Activated naive CD4-positive, alpha-beta T cell treated with anti-CD3 and anti-CD28 coated beads, Interleukin-2, amount 10 ng/mL, durations not matched to agents 7 days and 5 days (primary cell): ENCODE data around the gene SYCE3.

Experiments used
- CTCF ChIA-PET: fragments of 350-600 bp; sonication (Branson Sonifier 250); formaldehyde crosslinking; loops from one replicate; lab custom pipeline; 2021; ENCODE audit warnings: antibody characterized with exemption; lab: Charles Lee
- DNase-seq: peaks from one replicate; pipeline ENCODE4 v3.0.0-alpha.2; 2020
- H3K27ac Mint-ChIP-seq: one replicate; pipeline ENCODE4 v1.8.0; 2021; ENCODE audit warnings: mild to moderate bottlenecking, moderate library complexity, mixed read lengths
- H3K27me3 Mint-ChIP-seq: one replicate; pipeline ENCODE4 v1.8.0; 2021; ENCODE audit warnings: mild to moderate bottlenecking, mixed read lengths
- H3K36me3 Mint-ChIP-seq: one replicate; pipeline ENCODE4 v1.8.0; 2021; ENCODE audit warnings: mixed read lengths
- H3K4me1 Mint-ChIP-seq: one replicate; pipeline ENCODE4 v1.8.0; 2021; ENCODE audit warnings: mixed read lengths
- H3K4me3 Mint-ChIP-seq: one replicate; pipeline ENCODE4 v1.8.0; 2021; ENCODE audit warnings: mild to moderate bottlenecking, moderate library complexity, mixed read lengths
- H3K9me3 Mint-ChIP-seq: one replicate; pipeline ENCODE4 v1.8.0; 2021; ENCODE audit warnings: mixed read lengths

SYCE3 gene

DNA sequence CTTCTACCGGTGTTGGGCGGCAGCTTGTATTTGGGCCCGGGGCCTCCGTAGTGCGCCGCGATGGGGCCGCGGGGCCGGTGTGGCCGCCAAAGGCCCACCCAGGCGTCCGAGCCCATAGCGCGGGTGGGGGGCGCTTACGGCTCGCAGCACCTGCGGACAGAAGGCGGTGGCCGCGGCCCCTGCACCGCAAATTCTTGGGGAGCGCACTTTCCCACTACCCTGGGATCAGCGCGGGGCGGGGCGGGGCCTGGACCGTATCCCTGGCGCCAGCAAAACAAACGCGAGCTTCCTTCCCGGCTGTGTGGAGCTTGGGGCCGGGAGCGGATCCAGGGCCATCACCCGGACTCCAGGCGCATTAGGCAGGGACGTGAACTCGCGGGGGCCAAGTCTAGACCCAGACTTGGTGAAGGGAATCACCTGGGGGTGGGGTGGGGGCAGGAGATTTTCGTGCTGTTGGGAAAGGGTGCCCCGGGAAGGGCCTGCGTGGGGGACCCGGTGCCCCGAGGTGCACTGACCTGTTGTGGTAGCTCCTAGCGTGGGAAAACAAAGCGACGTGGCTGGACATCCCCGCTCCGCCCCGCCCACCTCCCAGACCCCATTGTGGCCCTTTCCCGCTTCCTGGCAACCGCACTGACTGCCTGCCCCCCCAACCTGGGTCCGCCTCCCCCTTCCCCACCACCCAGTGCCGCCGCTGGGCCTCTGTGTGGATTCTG, 30.6 kb downstream of the SYCE3 start:
- peak overlapping the region; percentile 98 for H3K27ac Mint-ChIP-seq
- DNase-seq = peak; percentile 44
- CTCF ChIA-PET = interaction anchor here (1.1 to 1.3 kb wide), 2 partner anchors 9 to 10 kb away, joined by 4 to 5 read pairs; no protein-coding TSS in a partner anchor
- H3K27me3 Mint-ChIP-seq = peaks cover 3% of the 10 kb centered on the region
- H3K36me3 Mint-ChIP-seq = no peaks in the 10 kb centered on the region
- peaks cover 56% of the 10 kb centered on the region for H3K4me1 Mint-ChIP-seq
- H3K4me3 Mint-ChIP-seq = peak overlapping the region; percentile 93
- H3K9me3 Mint-ChIP-seq = no peaks in the 10 kb centered on the region

DNA sequence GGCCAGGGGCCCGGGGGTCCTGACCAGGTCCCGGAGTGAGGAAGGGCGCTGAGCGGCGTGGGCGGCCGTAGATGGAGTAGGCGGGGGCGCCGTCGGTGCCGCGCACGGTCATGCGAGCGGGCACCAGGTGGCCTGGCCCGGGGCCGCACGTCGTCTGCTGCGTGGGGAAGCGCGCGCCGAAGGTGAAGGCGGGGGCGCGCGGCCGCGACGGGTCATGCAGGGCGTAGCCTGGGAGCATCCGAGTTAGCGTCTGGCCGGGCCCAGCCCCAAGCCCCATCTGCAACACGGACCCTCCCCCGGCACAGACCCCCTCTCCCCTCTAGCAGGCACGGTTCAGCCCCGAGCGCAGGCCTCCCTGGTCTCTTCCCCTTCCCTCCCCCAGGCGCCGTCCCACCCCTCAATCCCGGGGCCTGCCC, 31.2 kb downstream of the SYCE3 start:
- Mint-ChIP-seq H3K27ac (peak overlapping the region; percentile 98), H3K27me3 (peaks cover 3% of the 10 kb centered on the region), H3K9me3 (no peaks in the 10 kb centered on the region), H3K4me3 (peak overlapping the region; percentile 93), H3K36me3 (no peaks in the 10 kb centered on the region), H3K4me1 (peaks cover 58% of the 10 kb centered on the region)
- CTCF ChIA-PET = interaction anchor here (1.1 to 1.3 kb wide), 2 partner anchors 9 to 11 kb away, joined by 4 to 5 read pairs; no protein-coding TSS in a partner anchor
- DNase-seq = peak; percentile 82

DNA sequence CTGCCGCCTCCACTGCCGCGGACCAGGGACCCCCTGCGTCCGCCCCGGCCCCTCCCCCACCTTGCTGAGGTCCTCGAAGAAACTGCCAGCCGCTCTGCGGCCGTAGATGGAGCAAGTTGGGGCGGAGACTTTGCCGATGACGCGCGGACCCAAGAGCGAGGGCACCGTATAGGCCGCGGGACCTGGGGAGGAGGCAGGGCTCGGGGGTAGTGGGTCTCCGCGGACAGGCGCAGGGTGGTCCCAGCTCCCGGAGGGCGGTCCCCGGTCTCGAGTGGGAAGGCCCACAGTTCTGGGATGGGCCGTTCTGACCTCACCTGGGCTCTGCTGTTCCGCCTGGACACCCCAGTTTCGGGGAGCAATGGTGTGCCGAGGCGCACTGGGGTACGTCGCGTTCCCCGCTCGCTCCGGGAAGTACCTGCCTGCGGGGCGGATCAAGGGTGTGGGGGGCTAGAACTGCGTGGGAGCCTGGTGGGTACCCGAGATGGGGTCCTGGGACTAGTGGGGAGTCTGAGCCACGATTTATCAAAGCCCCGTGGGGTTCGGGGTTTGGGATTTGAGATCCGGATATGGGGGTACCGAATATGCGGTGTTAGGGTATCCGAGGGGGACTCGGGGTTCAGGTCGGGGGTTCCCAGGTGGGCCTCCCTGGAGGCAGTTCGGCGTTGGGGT, 31.7 kb downstream of the SYCE3 start:
- Mint-ChIP-seq H3K9me3 (no peaks in the 10 kb centered on the region), H3K36me3 (no peaks in the 10 kb centered on the region), H3K4me1 (peaks cover 53% of the 10 kb centered on the region), H3K4me3 (peak overlapping the region; percentile 93), H3K27ac (peak overlapping the region; percentile 98), H3K27me3 (peaks cover 3% of the 10 kb centered on the region)
- CTCF ChIA-PET = interaction anchor here (1.1 to 1.3 kb wide), 2 partner anchors 10 to 12 kb away, joined by 4 to 5 read pairs; no protein-coding TSS in a partner anchor
- peak; percentile 92 for DNase-seq

DNA sequence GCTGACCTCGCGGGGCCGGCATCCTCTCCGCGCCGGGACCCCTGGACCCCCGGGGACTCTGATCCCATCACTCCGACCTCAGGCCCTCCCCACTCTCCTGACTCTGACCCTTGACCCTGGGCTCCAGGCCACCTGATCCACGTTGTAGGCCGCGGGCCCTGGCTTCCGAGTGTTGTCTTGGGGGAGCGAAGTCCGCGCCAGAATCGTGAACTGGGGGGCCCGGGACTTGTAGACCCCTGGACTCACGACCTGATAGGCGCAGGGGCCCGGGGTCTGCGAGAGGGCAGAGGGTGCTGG, 32.2 kb downstream of the SYCE3 start:
- peak overlapping the region; percentile 98 for H3K27ac Mint-ChIP-seq
- H3K27me3 Mint-ChIP-seq = peaks cover 3% of the 10 kb centered on the region
- no peak for DNase-seq
- CTCF ChIA-PET = no interaction called here
- peak overlapping the region; percentile 93 for H3K4me3 Mint-ChIP-seq
- H3K4me1 Mint-ChIP-seq = peaks cover 52% of the 10 kb centered on the region
- H3K9me3 Mint-ChIP-seq = no peaks in the 10 kb centered on the region
- H3K36me3 Mint-ChIP-seq = no peaks in the 10 kb centered on the region

DNA sequence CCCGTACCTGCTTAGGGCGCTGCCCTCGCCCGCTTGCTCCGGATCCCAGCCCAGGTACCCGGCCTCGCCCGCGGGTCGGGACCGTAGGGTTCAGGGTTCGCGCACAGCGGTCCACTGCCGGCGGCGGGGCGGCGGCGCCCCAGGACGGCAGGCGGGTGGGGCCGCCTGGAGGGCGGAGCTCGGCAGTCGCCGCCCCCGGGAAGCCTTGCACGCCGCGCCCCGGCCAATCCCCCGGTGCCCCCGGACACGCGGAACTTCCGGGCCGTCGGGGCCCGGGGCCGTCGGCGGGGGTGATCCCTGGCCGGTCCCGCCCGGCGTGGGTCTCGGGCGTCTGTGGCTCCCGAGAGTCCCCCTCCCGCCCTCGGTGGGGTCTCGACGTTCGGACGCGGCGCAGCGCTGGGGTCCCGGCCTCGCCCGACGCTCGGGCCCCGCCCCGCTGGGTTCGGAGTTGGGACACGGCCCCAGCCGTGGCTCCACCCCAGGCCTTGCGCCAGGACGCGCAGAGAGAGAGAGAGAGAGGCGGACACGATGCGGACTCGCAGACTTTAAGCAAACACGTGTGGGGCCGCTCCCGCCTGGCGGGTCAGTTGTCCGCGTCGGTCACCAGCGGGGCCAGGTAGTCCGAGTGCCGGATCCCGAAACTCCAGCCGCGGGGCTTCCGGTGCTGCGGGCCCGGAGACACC, 32.7 kb downstream of the SYCE3 start, which contains the start of gene TYMP:
Gene TYMP (minus strand): TSS at position 116 of the 683 bp plus-strand sequence. CDS start 303 bp downstream, outside the sequence.
- Mint-ChIP-seq H3K27me3 (peaks cover 3% of the 10 kb centered on the region), H3K27ac (peak within 1 kb of the TSS; percentile 98), H3K36me3 (no peaks in the 10 kb centered on the region), H3K9me3 (no peaks in the 10 kb centered on the region), H3K4me1 (peaks cover 50% of the 10 kb centered on the region), H3K4me3 (peak within 1 kb of the TSS; percentile 93)
- DNase-seq = peak; percentile 83
- CTCF ChIA-PET = interaction anchor here (1.6 to 6.1 kb wide), 2 partner anchors 9 to 91 kb away, joined by 6 to 46 read pairs; no protein-coding TSS in a partner anchor

DNA sequence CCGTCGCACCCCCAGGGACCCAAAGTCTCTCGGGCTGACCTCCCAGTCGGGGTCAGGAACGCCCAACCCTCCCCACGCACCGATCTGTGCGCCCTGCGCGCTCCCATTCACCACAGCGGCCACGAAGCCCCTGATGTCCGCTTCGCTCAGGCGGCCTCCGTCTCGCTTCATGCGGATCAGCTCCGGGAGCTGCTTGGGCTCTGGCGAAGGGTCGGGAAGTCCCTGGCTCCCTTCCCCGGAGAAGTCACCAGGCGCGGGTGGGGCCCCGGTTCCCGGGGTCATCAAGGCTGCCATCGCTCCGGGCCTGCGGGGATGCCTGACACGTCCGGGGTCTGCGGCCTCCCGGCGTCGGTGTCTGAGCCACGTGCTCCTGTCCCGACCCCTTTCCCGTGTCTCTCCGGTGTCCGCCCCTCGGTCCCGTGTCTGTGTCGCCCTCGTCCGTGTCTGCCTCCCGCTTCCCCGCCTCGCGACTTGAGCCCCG, 33.3 kb downstream of the SYCE3 start:
- Mint-ChIP-seq H3K36me3 (peaks cover 5% of the 10 kb centered on the region), H3K4me3 (peak overlapping the region; percentile 84), H3K4me1 (peaks cover 53% of the 10 kb centered on the region), H3K27me3 (peaks cover 3% of the 10 kb centered on the region), H3K27ac (peak overlapping the region; percentile 88), H3K9me3 (no peaks in the 10 kb centered on the region)
- no peak for DNase-seq
- CTCF ChIA-PET = interaction anchor here (1.3 to 6.1 kb wide), 3 partner anchors 10 to 92 kb away, joined by 6 to 46 read pairs (median 8); no protein-coding TSS in a partner anchor

DNA sequence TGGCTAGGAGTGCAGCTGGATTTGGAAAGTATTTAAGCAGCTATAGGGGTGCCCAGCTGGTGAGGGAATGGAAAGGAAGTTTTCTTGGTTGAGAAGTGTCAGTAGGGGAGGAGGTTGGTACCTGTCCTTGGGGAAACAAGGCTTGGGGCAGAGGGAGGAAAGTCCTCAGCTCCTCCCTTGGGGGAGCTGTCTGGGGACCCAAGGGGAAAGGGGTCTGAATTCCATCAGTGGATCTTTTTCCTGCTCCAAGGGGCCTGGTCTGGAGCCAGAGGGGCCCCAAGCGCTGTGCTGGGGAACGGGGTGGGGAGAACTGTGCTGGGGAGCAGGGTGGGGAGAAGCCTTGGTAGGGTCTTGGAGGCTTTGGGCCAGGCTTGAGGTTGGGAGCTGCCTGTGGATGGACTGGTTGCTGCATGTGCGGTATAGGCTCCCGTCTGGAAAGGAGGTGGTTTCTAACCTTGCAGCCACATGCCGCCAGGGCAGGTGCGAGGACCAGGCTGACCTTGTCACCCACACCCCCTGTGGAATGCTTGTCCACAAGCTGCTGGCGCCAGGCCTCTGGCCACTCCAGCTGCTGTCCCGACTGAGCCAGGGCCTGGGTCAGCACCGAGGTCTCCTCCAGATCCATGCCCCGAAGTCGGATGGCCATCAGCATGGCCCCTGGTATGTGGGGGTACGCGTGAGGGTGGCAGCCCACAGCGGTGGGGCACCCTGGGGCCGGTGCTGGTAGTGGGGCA, 33.9 kb downstream of the SYCE3 start:
- peak; percentile 20 for DNase-seq
- H3K27ac Mint-ChIP-seq = peak overlapping the region; percentile 96
- H3K27me3 Mint-ChIP-seq = peaks cover 3% of the 10 kb centered on the region
- H3K9me3 Mint-ChIP-seq = no peaks in the 10 kb centered on the region
- H3K4me3 Mint-ChIP-seq = peak overlapping the region; percentile 84
- CTCF ChIA-PET = interaction anchor here (1.2 to 6.1 kb wide), 5 partner anchors 11 to 93 kb away, joined by 4 to 46 read pairs (median 6); partner anchors contain the start of genes KLHDC7B and SYCE3
- peaks cover 50% of the 10 kb centered on the region for H3K4me1 Mint-ChIP-seq
- H3K36me3 Mint-ChIP-seq = peaks cover 6% of the 10 kb centered on the region

DNA sequence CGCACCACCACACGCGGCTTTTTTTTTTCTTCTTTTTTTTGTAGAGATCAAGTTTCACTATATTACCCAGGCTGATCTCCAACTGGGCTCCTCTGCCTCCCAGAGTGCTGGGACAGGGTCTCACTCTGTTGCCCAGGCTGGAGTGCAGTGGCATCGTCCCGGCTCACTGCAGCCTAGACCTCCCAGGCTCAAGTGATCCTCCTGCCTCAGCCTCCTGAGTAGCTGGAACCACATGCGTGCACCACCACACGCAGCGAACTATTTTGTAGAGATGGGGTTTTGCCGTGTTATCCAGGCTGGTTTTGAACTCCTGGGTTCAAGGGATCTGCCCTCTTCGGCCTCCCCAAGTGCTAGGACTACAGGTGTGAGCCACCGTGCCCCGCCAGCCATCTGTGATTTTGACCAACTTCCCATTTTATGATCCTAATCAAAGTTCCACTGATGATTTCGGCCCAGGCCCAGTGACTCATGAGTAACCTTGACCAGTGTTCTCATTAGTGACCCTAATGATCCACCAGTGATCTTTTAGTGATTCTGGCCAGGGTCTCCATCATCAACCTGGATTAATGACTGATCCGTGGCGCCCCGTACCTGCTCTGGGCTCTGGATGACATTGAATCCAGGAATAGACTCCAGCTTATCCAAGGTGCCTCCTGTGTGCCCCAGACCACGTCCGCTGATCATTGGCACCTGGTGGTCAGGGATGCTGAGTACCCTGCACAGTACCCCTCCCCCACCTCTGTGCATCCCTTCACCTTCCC, 34.6 kb downstream of the SYCE3 start:
- Mint-ChIP-seq H3K36me3 (peaks cover 9% of the 10 kb centered on the region), H3K27ac (peak overlapping the region; percentile 96), H3K27me3 (peaks cover 3% of the 10 kb centered on the region), H3K4me3 (peak overlapping the region; percentile 84), H3K9me3 (no peaks in the 10 kb centered on the region), H3K4me1 (peaks cover 45% of the 10 kb centered on the region)
- DNase-seq = peak; percentile 20
- CTCF ChIA-PET = interaction anchor here (1.2 to 6.1 kb wide), 5 partner anchors 11 to 93 kb away, joined by 4 to 46 read pairs (median 6); partner anchors contain the start of genes KLHDC7B and SYCE3

DNA sequence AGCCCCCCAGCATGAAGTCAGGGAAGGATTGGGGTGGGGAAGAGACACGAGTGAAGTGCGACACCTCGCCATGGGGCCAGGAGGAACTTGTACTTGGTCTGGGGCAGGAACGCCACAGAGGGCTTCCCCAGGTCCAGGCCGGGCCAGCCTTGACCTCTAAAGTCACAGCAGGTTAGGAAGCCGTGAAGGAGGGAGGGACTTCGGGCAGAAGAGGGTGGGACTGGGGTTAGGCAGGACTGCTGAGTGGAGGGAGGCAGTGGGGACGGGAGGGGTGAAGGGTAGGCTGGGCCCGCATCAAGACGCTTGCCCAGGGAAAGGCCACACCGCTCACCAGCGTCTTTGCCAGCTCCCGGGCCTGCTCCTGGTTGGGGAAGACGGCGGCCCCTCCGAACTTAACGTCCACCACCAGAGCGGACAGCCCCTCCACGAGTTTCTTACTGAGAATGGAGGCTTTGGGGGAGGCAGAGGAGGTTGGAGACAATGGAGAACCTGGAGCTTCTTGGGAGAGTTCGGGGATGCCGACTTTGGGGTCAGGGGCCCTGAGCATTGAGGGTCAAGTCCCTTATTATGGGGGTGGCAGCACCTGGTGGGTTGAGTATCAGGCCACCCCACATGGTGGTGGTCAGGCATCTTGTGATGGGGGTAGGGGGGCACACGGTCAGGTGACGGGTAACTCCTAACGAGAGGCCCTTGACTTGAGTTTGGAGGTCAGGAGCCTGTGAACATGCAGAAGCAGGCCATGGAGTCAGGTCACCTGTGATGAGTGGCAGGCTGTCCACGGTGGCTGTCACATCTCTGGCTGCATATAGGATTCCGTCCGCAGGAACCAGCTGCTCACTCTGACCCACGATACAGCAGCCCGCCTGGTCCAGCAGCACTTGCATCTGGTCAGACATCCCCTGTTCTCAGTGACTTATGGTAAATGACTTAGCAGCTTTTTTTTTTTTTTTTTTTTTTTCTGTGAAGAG, 35.6 kb downstream of the SYCE3 start:
- CTCF ChIA-PET = interaction anchor here (0.6 to 6.1 kb wide), 4 partner anchors 9 to 94 kb away, joined by 3 to 46 read pairs (median 16); partner anchors contain the start of genes KLHDC7B and SYCE3
- H3K4me1 Mint-ChIP-seq = peaks cover 38% of the 10 kb centered on the region
- peak overlapping the region; percentile 84 for H3K4me3 Mint-ChIP-seq
- H3K36me3 Mint-ChIP-seq = peaks cover 9% of the 10 kb centered on the region
- no peaks in the 10 kb centered on the region for H3K9me3 Mint-ChIP-seq
- H3K27me3 Mint-ChIP-seq = peaks cover 3% of the 10 kb centered on the region
- peak; percentile 60 for DNase-seq
- H3K27ac Mint-ChIP-seq = peak overlapping the region; percentile 96

DNA sequence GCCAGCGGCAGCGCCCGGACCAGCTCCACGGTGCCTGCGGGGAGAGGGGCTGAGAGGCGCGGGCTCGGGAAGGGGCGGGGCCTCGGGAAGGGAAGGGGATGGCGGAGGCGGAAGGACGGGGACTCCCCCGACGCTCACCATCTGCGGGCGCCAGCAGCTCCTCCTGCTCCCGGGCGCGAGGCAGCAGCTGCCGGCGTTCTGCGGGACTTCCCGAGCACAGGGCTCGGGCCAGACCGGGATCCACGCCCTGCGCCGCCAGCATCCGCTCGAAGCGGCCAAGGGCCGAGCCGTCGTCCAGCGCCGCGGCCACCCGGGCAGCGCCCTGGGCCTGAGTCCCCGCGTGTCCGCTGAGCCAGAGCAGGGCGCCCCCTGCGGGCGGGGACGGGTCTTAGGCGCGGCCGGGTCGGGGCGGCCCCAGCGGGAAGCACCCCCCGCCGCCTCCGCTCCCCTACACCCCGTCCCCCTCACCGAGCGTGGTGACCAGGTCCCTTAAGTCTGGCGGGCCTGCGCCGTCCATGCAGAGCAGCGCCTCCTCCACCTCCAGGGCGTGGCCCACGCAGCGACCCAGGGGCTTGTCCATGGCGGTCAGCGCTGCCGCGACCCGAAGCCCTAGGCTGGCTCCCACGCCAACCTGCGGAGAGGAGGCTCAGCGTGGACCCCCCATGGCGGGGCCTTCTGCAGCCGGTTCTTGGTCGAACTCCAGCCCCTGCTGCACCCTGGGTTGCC, 36.4 kb downstream of the SYCE3 start:
- DNase-seq = peak; percentile 92

DNA sequence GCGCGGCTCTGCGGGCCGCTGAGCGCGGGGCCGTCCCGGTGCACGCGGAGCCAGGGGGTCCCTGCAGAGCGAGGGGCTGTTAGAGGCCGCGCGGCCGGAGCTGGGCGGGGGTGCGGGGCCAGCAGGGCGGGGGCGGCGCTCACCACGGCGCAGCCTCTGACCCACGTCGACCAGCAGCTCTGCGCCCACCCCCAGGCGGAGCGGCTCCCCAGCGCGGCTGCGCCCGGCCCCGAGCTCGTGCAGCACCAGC, 36.9 kb downstream of the SYCE3 start:
- CTCF ChIA-PET = interaction anchor here (0.5 to 6.1 kb wide), 17 partner anchors 10 to 274 kb away, joined by 3 to 46 read pairs (median 6); partner anchors contain the start of genes HDAC10, KLHDC7B, LMF2 and NCAPH2
- Mint-ChIP-seq H3K9me3 (no peaks in the 10 kb centered on the region), H3K36me3 (peaks cover 11% of the 10 kb centered on the region), H3K4me3 (peak overlapping the region; percentile 88), H3K27me3 (peaks cover 3% of the 10 kb centered on the region), H3K4me1 (peaks cover 38% of the 10 kb centered on the region), H3K27ac (peak overlapping the region; percentile 93)
- no peak for DNase-seq

More for the DNA sequence above, 36.4 kb downstream of the SYCE3 start:
- H3K4me3 Mint-ChIP-seq = peak overlapping the region; percentile 84
- H3K36me3 Mint-ChIP-seq = peaks cover 9% of the 10 kb centered on the region
- peak overlapping the region; percentile 96 for H3K27ac Mint-ChIP-seq
- CTCF ChIA-PET = interaction anchor here (0.5 to 6.1 kb wide), 17 partner anchors 9 to 275 kb away, joined by 3 to 46 read pairs (median 6); partner anchors contain the start of genes HDAC10, KLHDC7B, LMF2 and NCAPH2
- peaks cover 38% of the 10 kb centered on the region for H3K4me1 Mint-ChIP-seq
- H3K27me3 Mint-ChIP-seq = peaks cover 3% of the 10 kb centered on the region
- no peaks in the 10 kb centered on the region for H3K9me3 Mint-ChIP-seq
